Tibial nerve (tissue), 3 donors: Measurements from ENCODE around the gene NHERF1.

Experiments
- POLR2A ChIP-seq, 2 donors: fragments of 450-650 bp; IDR thresholded peaks; one replicate each; pipeline ENCODE4 v1.6.1; 2017; ENCODE audit warnings: antibody characterized with exemption in 2 of 2, mild to moderate bottlenecking in 2 of 2, moderate library complexity in 2 of 2
- TF ChIP-seq, protein P1 (sequence below), 5 experiments: fragments of 200-600 bp in 3 of 5; fragments of 450-650 bp in 2 of 5; sonication (generic) in 3 of 5; IDR thresholded peaks; one replicate each; pipeline ENCODE4 v1.5.1; 2016 to 2019; ENCODE audit warnings: antibody characterized with exemption in 5 of 5, mild to moderate bottlenecking in 3 of 5, moderate library complexity in 2 of 5

DNA sequence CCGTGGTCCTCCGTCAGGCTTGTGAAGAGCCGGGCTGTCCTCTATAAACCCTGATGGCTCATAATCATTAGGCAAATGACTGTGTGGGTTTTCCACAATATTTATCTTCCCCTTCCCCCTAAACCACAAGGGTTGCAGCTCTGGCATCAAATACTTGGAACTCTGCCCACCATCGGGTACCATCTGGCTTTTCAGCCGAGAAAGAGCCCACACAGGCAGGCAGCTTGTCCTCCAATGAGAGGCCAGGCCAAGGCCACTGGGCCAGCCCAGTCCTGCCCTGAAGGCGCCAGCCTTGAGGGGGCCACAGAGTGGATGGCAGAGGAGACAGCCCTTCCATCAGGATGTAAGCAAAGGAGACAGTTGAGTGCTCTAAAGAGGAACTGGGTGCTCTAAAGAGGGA is 59.5 kb downstream of the NHERF1 start:
- TF ChIP-seq, protein P1, sequence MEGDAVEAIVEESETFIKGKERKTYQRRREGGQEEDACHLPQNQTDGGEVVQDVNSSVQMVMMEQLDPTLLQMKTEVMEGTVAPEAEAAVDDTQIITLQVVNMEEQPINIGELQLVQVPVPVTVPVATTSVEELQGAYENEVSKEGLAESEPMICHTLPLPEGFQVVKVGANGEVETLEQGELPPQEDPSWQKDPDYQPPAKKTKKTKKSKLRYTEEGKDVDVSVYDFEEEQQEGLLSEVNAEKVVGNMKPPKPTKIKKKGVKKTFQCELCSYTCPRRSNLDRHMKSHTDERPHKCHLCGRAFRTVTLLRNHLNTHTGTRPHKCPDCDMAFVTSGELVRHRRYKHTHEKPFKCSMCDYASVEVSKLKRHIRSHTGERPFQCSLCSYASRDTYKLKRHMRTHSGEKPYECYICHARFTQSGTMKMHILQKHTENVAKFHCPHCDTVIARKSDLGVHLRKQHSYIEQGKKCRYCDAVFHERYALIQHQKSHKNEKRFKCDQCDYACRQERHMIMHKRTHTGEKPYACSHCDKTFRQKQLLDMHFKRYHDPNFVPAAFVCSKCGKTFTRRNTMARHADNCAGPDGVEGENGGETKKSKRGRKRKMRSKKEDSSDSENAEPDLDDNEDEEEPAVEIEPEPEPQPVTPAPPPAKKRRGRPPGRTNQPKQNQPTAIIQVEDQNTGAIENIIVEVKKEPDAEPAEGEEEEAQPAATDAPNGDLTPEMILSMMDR (IDR thresholded peaks at IDR 0.05), result no peak
- TF ChIP-seq POLR2A (IDR thresholded peaks at IDR 0.05), result no peak
